ENCODE data around the gene UBAC2.

Gene UBAC2

GRCh38 chr13:99416411-99417121 lies 215.9 kb downstream of the UBAC2 start:
- no peak overlapping the region for H2AFZ ChIP-seq (ENCODE audit: low read depth)
- no peak for TF ChIP-seq CTCF (conservative IDR thresholded peaks at IDR 0.05; ENCODE audit: low read depth, low read length)
- H3K36me3 ChIP-seq (ENCODE audit: insufficient read depth), result no peaks in the 10 kb centered on the region
- no peak overlapping the region for H3K4me2 ChIP-seq
- H3K4me1 ChIP-seq (ENCODE audit: low read depth, poor library complexity, severe bottlenecking), result peaks cover 13% of the 10 kb centered on the region
- H3K27ac ChIP-seq, result no peak overlapping the region
- H3K27me3 ChIP-seq (ENCODE audit: insufficient read depth, low read depth), result no peaks in the 10 kb centered on the region
- no peak overlapping the region for H3K4me3 ChIP-seq (IDR thresholded peaks at IDR 0.05; ENCODE audit: insufficient read depth, low read depth, low read length)
- no peaks in the 10 kb centered on the region for H3K79me2 ChIP-seq (ENCODE audit: insufficient read depth, low read depth)
- H3K9ac ChIP-seq, result no peak overlapping the region
- H4K20me1 ChIP-seq (ENCODE audit: insufficient read depth), result no peaks in the 10 kb centered on the region

GRCh38 chr13:99417201-99418102 lies 216.8 kb downstream of the UBAC2 start:
- no peaks in the 10 kb centered on the region for H3K27me3 ChIP-seq (ENCODE audit: insufficient read depth, low read depth)
- H3K4me2 ChIP-seq, result no peak overlapping the region
- no peak overlapping the region for H3K27ac ChIP-seq
- no peak overlapping the region for H2AFZ ChIP-seq (ENCODE audit: low read depth)
- no peak for TF ChIP-seq CTCF (conservative IDR thresholded peaks at IDR 0.05; ENCODE audit: low read depth, low read length)
- peaks cover 13% of the 10 kb centered on the region for H3K4me1 ChIP-seq (ENCODE audit: low read depth, poor library complexity, severe bottlenecking)
- H3K4me3 ChIP-seq (IDR thresholded peaks at IDR 0.05; ENCODE audit: insufficient read depth, low read depth, low read length), result no peak overlapping the region
- no peaks in the 10 kb centered on the region for H3K36me3 ChIP-seq (ENCODE audit: insufficient read depth)
- H3K79me2 ChIP-seq (ENCODE audit: insufficient read depth, low read depth), result no peaks in the 10 kb centered on the region
- no peak overlapping the region for H3K9ac ChIP-seq
- H4K20me1 ChIP-seq (ENCODE audit: insufficient read depth), result no peaks in the 10 kb centered on the region

GRCh38 chr13:99418103-99418842 lies 217.6 kb downstream of the UBAC2 start:
- Histone ChIP-seq H2AFZ (ENCODE audit: low read depth) (no peak overlapping the region), H3K36me3 (ENCODE audit: insufficient read depth) (no peaks in the 10 kb centered on the region), H3K4me2 (no peak overlapping the region), H3K27me3 (ENCODE audit: insufficient read depth, low read depth) (no peaks in the 10 kb centered on the region), H3K9ac (no peak overlapping the region), H3K4me1 (ENCODE audit: low read depth, poor library complexity, severe bottlenecking) (peaks cover 13% of the 10 kb centered on the region), H4K20me1 (ENCODE audit: insufficient read depth) (no peaks in the 10 kb centered on the region), H3K27ac (no peak overlapping the region), H3K79me2 (ENCODE audit: insufficient read depth, low read depth) (no peaks in the 10 kb centered on the region), H3K4me3 (IDR thresholded peaks at IDR 0.05; ENCODE audit: insufficient read depth, low read depth, low read length) (no peak overlapping the region)
- no peak for TF ChIP-seq CTCF (conservative IDR thresholded peaks at IDR 0.05; ENCODE audit: low read depth, low read length)

DNA sequence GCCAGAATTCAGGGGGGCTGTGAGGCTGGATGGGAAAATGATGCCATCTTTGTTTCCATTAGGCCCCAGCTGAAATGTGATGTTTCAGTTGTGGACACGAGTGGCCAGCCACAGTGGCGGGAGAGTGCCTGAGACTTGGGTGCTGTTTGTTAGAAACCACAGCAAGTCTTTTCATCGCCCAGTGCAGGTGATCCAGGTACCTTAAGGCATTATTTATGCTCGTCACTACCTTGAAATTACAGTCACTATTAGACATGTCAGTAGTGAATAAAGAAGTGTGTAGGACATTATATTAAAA lies 218.1 kb downstream of the UBAC2 start:
- TF ChIP-seq CTCF (conservative IDR thresholded peaks at IDR 0.05; ENCODE audit: low read depth, low read length), result no peak
- Histone ChIP-seq H3K9ac (no peak overlapping the region), H3K27ac (no peak overlapping the region), H3K4me1 (ENCODE audit: low read depth, poor library complexity, severe bottlenecking) (peaks cover 13% of the 10 kb centered on the region), H3K4me2 (no peak overlapping the region), H4K20me1 (ENCODE audit: insufficient read depth) (no peaks in the 10 kb centered on the region), H3K4me3 (IDR thresholded peaks at IDR 0.05; ENCODE audit: insufficient read depth, low read depth, low read length) (no peak overlapping the region), H3K36me3 (ENCODE audit: insufficient read depth) (no peaks in the 10 kb centered on the region), H2AFZ (ENCODE audit: low read depth) (no peak overlapping the region), H3K79me2 (ENCODE audit: insufficient read depth, low read depth) (no peaks in the 10 kb centered on the region), H3K27me3 (ENCODE audit: insufficient read depth, low read depth) (no peaks in the 10 kb centered on the region)
